Measurements from ENCODE around the gene DACH1. TPM values are rescaled to one million over a fixed set of nuclear protein-coding genes. Genes with fewer than 3 reads are reported as not detected.

Gene DACH1
- total RNA-seq, 1 experiment from 2014 or later, result not detected

DNA sequence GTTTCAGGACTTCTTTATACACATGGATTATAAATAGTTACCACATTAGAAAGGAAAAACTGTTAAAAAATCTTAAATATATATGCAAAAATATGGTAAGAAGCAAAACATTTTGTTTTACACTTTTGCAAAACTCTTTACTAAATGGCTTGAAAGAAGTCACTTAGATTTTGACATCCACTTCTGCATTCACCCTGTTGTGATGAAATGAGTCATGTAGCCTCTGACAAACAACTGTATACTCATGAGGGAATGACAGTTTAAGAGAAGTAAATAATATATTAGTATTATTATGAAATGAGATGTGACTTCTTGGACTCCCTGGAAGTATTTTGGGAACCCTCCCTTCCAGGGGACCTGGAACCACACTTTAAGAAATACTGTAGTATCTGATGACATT lies 275.6 kb downstream of the DACH1 start:
- Histone ChIP-seq H3K9ac (ENCODE audit: low read length) (no peak overlapping the region), H3K9me2 (replicated peaks; ENCODE audit: low read length) (no peaks in the 10 kb centered on the region), H3K4me3 (ENCODE audit: low read length) (no peak overlapping the region), H2AFZ (ENCODE audit: low read length) (no peak overlapping the region), H3K79me2 (ENCODE audit: low read length) (no peaks in the 10 kb centered on the region), H3K27me3 (ENCODE audit: low read length) (peaks cover 4% of the 10 kb centered on the region; the same call in 1 of the 2 replicates), H3K4me2 (ENCODE audit: low read length) (no peak overlapping the region), H4K20me1 (ENCODE audit: low read length) (no peaks in the 10 kb centered on the region), H3K27ac (ENCODE audit: low read length) (no peak overlapping the region), H3K4me1 (ENCODE audit: insufficient read depth, low read length) (no peaks in the 10 kb centered on the region), H3K36me3 (ENCODE audit: low read depth, low read length) (no peaks in the 10 kb centered on the region), H3K9me3 (ENCODE audit: low read length) (no peaks in the 10 kb centered on the region), H3F3A (ENCODE audit: low read length, unreplicated experiment) (no peaks in the 10 kb centered on the region)
- TF ChIP-seq, protein P1, sequence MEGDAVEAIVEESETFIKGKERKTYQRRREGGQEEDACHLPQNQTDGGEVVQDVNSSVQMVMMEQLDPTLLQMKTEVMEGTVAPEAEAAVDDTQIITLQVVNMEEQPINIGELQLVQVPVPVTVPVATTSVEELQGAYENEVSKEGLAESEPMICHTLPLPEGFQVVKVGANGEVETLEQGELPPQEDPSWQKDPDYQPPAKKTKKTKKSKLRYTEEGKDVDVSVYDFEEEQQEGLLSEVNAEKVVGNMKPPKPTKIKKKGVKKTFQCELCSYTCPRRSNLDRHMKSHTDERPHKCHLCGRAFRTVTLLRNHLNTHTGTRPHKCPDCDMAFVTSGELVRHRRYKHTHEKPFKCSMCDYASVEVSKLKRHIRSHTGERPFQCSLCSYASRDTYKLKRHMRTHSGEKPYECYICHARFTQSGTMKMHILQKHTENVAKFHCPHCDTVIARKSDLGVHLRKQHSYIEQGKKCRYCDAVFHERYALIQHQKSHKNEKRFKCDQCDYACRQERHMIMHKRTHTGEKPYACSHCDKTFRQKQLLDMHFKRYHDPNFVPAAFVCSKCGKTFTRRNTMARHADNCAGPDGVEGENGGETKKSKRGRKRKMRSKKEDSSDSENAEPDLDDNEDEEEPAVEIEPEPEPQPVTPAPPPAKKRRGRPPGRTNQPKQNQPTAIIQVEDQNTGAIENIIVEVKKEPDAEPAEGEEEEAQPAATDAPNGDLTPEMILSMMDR (conservative IDR thresholded peaks at IDR 0.05; ENCODE audit: low read depth, low read length), result no peak
- no peak for TF ChIP-seq EZH2phosphoT487 (IDR thresholded peaks at IDR 0.05; ENCODE audit: borderline replicate concordance, low read length)
- TF ChIP-seq EZH2 (IDR thresholded peaks at IDR 0.05; ENCODE audit: low read length, unreplicated experiment), result no peak
- intact Hi-C loops (cut with micrococcal nuclease), result no loop called here
- ATAC-seq (no peak), DNase-seq (no peak)
- BruUV-seq (replicated peaks), result no TSS peak
- ChIA-PET CTCF (no interaction called here), POLR2A (ENCODE audit: unreplicated experiment) (no interaction called here)

DNA sequence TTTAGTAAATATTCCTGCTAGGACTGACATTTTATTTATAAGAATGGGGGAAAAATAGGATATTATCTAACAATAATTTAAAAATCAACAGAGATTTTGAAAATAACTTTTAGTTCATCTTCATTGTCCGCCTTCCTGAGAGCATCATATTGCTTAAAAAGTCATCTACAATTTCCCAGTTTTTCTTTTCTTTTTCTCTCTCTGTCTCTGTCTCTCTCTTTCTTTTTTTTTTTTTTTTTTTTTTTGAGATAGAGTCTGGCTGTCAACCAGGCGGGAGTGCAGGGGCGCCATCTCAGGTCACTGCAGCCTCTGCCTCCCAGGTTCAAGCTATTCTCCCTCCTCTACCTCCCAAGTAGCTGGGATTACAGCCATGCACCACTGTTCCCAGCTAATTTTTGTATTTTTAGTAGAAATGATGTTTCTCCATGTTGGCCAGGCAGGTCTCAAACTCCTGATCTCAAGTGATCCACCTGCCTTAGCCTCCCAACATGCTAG lies 276.3 kb downstream of the DACH1 start:
- no peaks in the 10 kb centered on the region for H3K4me1 ChIP-seq (ENCODE audit: insufficient read depth, low read length)
- ChIA-PET CTCF (no interaction called here), POLR2A (ENCODE audit: unreplicated experiment) (no interaction called here)
- no peaks in the 10 kb centered on the region for H3K79me2 ChIP-seq (ENCODE audit: low read length)
- no peak overlapping the region for H3K27ac ChIP-seq (ENCODE audit: low read length)
- H3K36me3 ChIP-seq (ENCODE audit: low read depth, low read length), result no peaks in the 10 kb centered on the region
- no peaks in the 10 kb centered on the region for H3K9me3 ChIP-seq (ENCODE audit: low read length)
- no peak overlapping the region for H3K9ac ChIP-seq (ENCODE audit: low read length)
- no peak for ATAC-seq
- peaks cover 4% of the 10 kb centered on the region; the same call in 1 of the 2 replicates for H3K27me3 ChIP-seq (ENCODE audit: low read length)
- BruUV-seq (replicated peaks), result no TSS peak
- DNase-seq, result no peak
- intact Hi-C loops (cut with micrococcal nuclease), result no loop called here
- H3K4me3 ChIP-seq (ENCODE audit: low read length), result no peak overlapping the region
- TF ChIP-seq, protein P1 (conservative IDR thresholded peaks at IDR 0.05; ENCODE audit: low read depth, low read length), result no peak
- no peaks in the 10 kb centered on the region for H3K9me2 ChIP-seq (replicated peaks; ENCODE audit: low read length)
- no peaks in the 10 kb centered on the region for H3F3A ChIP-seq (ENCODE audit: low read length, unreplicated experiment)
- H2AFZ ChIP-seq (ENCODE audit: low read length), result no peak overlapping the region
- H3K4me2 ChIP-seq (ENCODE audit: low read length), result no peak overlapping the region
- no peaks in the 10 kb centered on the region for H4K20me1 ChIP-seq (ENCODE audit: low read length)

DNA sequence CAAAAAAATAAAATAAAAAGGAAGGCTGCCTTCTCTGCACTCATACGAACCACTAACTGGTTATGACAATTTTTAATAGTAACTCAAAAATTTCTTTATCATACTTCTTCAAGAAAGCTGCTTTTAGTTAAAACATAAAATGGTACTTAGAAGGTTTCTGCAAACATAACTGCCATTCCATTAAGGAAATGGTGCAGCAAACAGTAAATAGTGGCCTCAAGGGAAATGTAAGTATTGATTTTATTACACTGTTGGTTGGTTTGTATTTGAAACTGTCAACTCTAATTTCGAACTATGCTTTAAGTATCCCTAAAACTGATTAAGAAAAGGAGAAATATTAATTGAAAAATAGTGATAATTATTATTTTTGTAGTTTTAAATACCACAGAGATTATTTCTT lies 278.0 kb downstream of the DACH1 start:
- POLR2A ChIA-PET (ENCODE audit: unreplicated experiment), result no interaction called here
- ATAC-seq, result no peak

More for the DNA sequence above, 278.0 kb downstream of the DACH1 start:
- Histone ChIP-seq H3K9ac (ENCODE audit: low read length) (no peak overlapping the region), H3K4me1 (ENCODE audit: insufficient read depth, low read length) (no peaks in the 10 kb centered on the region), H2AFZ (ENCODE audit: low read length) (no peak overlapping the region), H3K4me2 (ENCODE audit: low read length) (no peak overlapping the region), H3K9me2 (replicated peaks; ENCODE audit: low read length) (no peaks in the 10 kb centered on the region), H3K4me3 (ENCODE audit: low read length) (no peak overlapping the region), H4K20me1 (ENCODE audit: low read length) (no peaks in the 10 kb centered on the region), H3K27me3 (ENCODE audit: low read length) (peaks cover 4% of the 10 kb centered on the region; the same call in 1 of the 2 replicates), H3K9me3 (ENCODE audit: low read length) (no peaks in the 10 kb centered on the region), H3F3A (ENCODE audit: low read length, unreplicated experiment) (no peaks in the 10 kb centered on the region), H3K79me2 (ENCODE audit: low read length) (no peaks in the 10 kb centered on the region), H3K27ac (ENCODE audit: low read length) (no peak overlapping the region), H3K36me3 (ENCODE audit: low read depth, low read length) (no peaks in the 10 kb centered on the region)
- CTCF ChIA-PET, result no interaction called here
- intact Hi-C loops (cut with micrococcal nuclease), result no loop called here
- no TSS peak for BruUV-seq (replicated peaks)
- DNase-seq, result no peak
- TF ChIP-seq EZH2phosphoT487 (IDR thresholded peaks at IDR 0.05; ENCODE audit: borderline replicate concordance, low read length) (no peak), EZH2 (IDR thresholded peaks at IDR 0.05; ENCODE audit: low read length, unreplicated experiment) (no peak)
- TF ChIP-seq, protein P1 (conservative IDR thresholded peaks at IDR 0.05; ENCODE audit: low read depth, low read length), result no peak

All from PC-3 (cell line).